MM.1S (cell line): ENCODE measurements around the gene ZBTB8A.

ENCODE experiments used
- EZH2 ChIP-seq: fragments of 300-600 bp; sonication (generic); optimal IDR thresholded peaks from 2 replicates; pipeline ENCODE3; 2017; ENCODE audit warnings: low read depth, mild to moderate bottlenecking, antibody characterized with exemption, low read length, mixed read lengths
- EZH2phosphoT487 ChIP-seq: fragments of 300-600 bp; sonication (generic); IDR thresholded peaks from 2 replicates; pipeline ENCODE4 v1.6.1; 2018; ENCODE audit warnings: antibody characterized with exemption, low read length
- TF ChIP-seq, protein P1 (sequence below): fragments of 300-600 bp; sonication (generic); IDR thresholded peaks from 2 replicates; pipeline ENCODE4 v1.5.1; 2016; ENCODE audit warnings: antibody characterized with exemption, low read length, mixed read lengths

DNA sequence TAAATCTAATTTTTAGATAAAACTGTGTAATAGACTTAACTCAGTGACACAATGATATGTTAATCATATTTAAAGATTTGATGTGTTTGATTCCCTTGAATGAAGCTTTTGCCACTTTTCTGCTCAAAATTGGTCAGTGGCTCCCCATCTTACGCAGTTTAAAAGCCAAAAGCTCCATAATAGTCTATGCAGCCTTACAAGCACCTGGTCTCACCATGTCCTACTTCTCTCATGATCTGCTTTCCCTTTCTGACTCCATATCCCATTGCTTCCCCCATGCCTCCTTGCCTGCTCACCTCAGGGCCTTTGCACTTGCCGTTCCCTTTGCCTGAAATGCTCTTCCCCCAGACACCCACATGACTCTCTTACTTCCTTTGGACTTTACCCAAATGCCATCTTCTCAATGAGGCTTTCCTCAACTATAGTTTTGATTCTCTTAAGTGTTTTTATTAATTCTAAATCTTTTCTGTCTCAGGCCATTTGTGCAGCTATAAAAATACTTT is 1.9 kb downstream of the ZBTB8A start:
- TF ChIP-seq EZH2 (no peak), EZH2phosphoT487 (no peak)
- TF ChIP-seq, protein P1, sequence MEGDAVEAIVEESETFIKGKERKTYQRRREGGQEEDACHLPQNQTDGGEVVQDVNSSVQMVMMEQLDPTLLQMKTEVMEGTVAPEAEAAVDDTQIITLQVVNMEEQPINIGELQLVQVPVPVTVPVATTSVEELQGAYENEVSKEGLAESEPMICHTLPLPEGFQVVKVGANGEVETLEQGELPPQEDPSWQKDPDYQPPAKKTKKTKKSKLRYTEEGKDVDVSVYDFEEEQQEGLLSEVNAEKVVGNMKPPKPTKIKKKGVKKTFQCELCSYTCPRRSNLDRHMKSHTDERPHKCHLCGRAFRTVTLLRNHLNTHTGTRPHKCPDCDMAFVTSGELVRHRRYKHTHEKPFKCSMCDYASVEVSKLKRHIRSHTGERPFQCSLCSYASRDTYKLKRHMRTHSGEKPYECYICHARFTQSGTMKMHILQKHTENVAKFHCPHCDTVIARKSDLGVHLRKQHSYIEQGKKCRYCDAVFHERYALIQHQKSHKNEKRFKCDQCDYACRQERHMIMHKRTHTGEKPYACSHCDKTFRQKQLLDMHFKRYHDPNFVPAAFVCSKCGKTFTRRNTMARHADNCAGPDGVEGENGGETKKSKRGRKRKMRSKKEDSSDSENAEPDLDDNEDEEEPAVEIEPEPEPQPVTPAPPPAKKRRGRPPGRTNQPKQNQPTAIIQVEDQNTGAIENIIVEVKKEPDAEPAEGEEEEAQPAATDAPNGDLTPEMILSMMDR = no peak
